Measurements from ENCODE around the gene SCAMP4.

SCAMP4 gene

GRCh38 chr19:1858412-1859081 is 46.7 kb upstream of the SCAMP4 start:
- Histone ChIP-seq H3K36me3 (replicated peaks) (peaks cover 3% of the 10 kb centered on the region), H3K27me3 (replicated peaks) (no peaks in the 10 kb centered on the region), H3K4me3 (ENCODE audit: low read depth, low read length) (no peak overlapping the region), H3K27ac (no peak overlapping the region)
- no peak for DNase-seq
- TF ChIP-seq CTCF (IDR thresholded peaks at IDR 0.05; ENCODE audit: low read depth, low read length, missing control alignments): no peak
- in situ Hi-C loops (cut with HindIII; ENCODE audit: low pct_ligation_motif_present, low sequenced_read_pairs): no loop called here

GRCh38 chr19:1859331-1859781 is 45.8 kb upstream of the SCAMP4 start:
- Histone ChIP-seq H3K36me3 (replicated peaks) (no peaks in the 10 kb centered on the region), H3K4me3 (ENCODE audit: low read depth, low read length) (no peak overlapping the region), H3K27me3 (replicated peaks) (no peaks in the 10 kb centered on the region), H3K27ac (no peak overlapping the region)
- TF ChIP-seq CTCF (IDR thresholded peaks at IDR 0.05; ENCODE audit: low read depth, low read length, missing control alignments): no peak
- DNase-seq: no peak
- in situ Hi-C loops (cut with HindIII; ENCODE audit: low pct_ligation_motif_present, low sequenced_read_pairs): no loop called here

- Histone ChIP-seq H3K4me3 (ENCODE audit: low read depth, low read length) (peak overlapping the region; percentile 83), H3K36me3 (replicated peaks) (no peaks in the 10 kb centered on the region), H3K27me3 (replicated peaks) (no peaks in the 10 kb centered on the region), H3K27ac (peak overlapping the region; percentile 64)
- in situ Hi-C loops (cut with HindIII; ENCODE audit: low pct_ligation_motif_present, low sequenced_read_pairs): no loop called here
- peak; percentile 7 for TF ChIP-seq CTCF (IDR thresholded peaks at IDR 0.05; ENCODE audit: low read depth, low read length, missing control alignments)
- peak; percentile 78 for DNase-seq
These were observed 45.0 kb upstream of the SCAMP4 start for GRCh38 chr19:1860042-1860775.

GRCh38 chr19:1860821-1861598 is 44.2 kb upstream of the SCAMP4 start:
- no peak for TF ChIP-seq CTCF (IDR thresholded peaks at IDR 0.05; ENCODE audit: low read depth, low read length, missing control alignments)
- DNase-seq: no peak
- in situ Hi-C loops (cut with HindIII; ENCODE audit: low pct_ligation_motif_present, low sequenced_read_pairs): no loop called here
- Histone ChIP-seq H3K27ac (peak overlapping the region; percentile 64), H3K27me3 (replicated peaks) (no peaks in the 10 kb centered on the region), H3K4me3 (ENCODE audit: low read depth, low read length) (peak overlapping the region; percentile 83), H3K36me3 (replicated peaks) (no peaks in the 10 kb centered on the region)

- TF ChIP-seq CTCF (IDR thresholded peaks at IDR 0.05; ENCODE audit: low read depth, low read length, missing control alignments): no peak
- in situ Hi-C loops (cut with HindIII; ENCODE audit: low pct_ligation_motif_present, low sequenced_read_pairs): no loop called here
- DNase-seq: no peak
- Histone ChIP-seq H3K27ac (no peak overlapping the region), H3K36me3 (replicated peaks) (no peaks in the 10 kb centered on the region), H3K27me3 (replicated peaks) (no peaks in the 10 kb centered on the region), H3K4me3 (ENCODE audit: low read depth, low read length) (peak overlapping the region; percentile 83)
These were observed 43.6 kb upstream of the SCAMP4 start for GRCh38 chr19:1861599-1862031.

Measured in brain microvascular endothelial cell (primary cell).